ENCODE data around the gene MYO18B. TPM values are rescaled to one million over a fixed set of nuclear protein-coding genes. Genes with fewer than 3 reads are reported as not detected.

Gene MYO18B
- total and polyA plus RNA-seq, 7 donors, result 79.3 to 434 (median 273) TPM

- ATAC-seq (no peak), DNase-seq (no peak)
- no peak for TF ChIP-seq CTCF (IDR thresholded peaks at IDR 0.05)
- H3K27me3 ChIP-seq (ENCODE audit: insufficient read depth in 3 of 3, low read length in 2 of 3), result no peaks in the 10 kb centered on the region
- no peaks in the 10 kb centered on the region for H3K9me3 ChIP-seq
- 87 to 91% (median 88%) methylated on average over 7 of the region's 7 CpGs for WGBS, 3 donors
- no peak overlapping the region for H3K27ac ChIP-seq
- intact Hi-C loops (cut with DNase I), result no loop called here
- peaks cover 5 to 96% of the 10 kb centered on the region in 2 donors for H3K36me3 ChIP-seq (ENCODE audit: insufficient read depth in 1 of 2, low read depth in 1 of 2)
- H3K4me1 ChIP-seq, result no peaks in the 10 kb centered on the region
- H3K4me3 ChIP-seq, result no peak overlapping the region
Observed at GRCh38 chr22:25816522-25817059, 74.6 kb downstream of the MYO18B start.

- Histone ChIP-seq H3K36me3 (ENCODE audit: insufficient read depth in 1 of 2, low read depth in 1 of 2) (peaks cover 5 to 96% of the 10 kb centered on the region in 2 donors), H3K27me3 (ENCODE audit: insufficient read depth in 3 of 3, low read length in 2 of 3) (no peaks in the 10 kb centered on the region), H3K9me3 (no peaks in the 10 kb centered on the region), H3K4me1 (no peaks in the 10 kb centered on the region), H3K27ac (no peak overlapping the region), H3K4me3 (no peak overlapping the region)
- WGBS, 3 donors, result 81 to 85% (median 83%) methylated on average over 5 of the region's 5 CpGs
- no peak for DNase-seq
- no peak for ATAC-seq
- intact Hi-C loops (cut with DNase I), result no loop called here
- no peak for TF ChIP-seq CTCF (IDR thresholded peaks at IDR 0.05)
Observed at GRCh38 chr22:25817092-25817943, 75.3 kb downstream of the MYO18B start.

- ATAC-seq (peak in 1 of 4 donors; percentile 13), DNase-seq (no peak)
- no peak for TF ChIP-seq CTCF (IDR thresholded peaks at IDR 0.05)
- Histone ChIP-seq H3K36me3 (ENCODE audit: insufficient read depth in 1 of 2, low read depth in 1 of 2) (peaks cover 5 to 98% of the 10 kb centered on the region in 2 donors), H3K9me3 (no peaks in the 10 kb centered on the region), H3K4me3 (no peak overlapping the region), H3K4me1 (no peaks in the 10 kb centered on the region), H3K27ac (no peak overlapping the region), H3K27me3 (ENCODE audit: insufficient read depth in 3 of 3, low read length in 2 of 3) (no peaks in the 10 kb centered on the region)
- intact Hi-C loops (cut with DNase I), result no loop called here
- 73 to 83% (median 79%) methylated on average over 4 of the region's 4 CpGs for WGBS, 3 donors
Observed at GRCh38 chr22:25818541-25818940, 76.6 kb downstream of the MYO18B start.

GRCh38 chr22:25822344-25822743 lies 80.4 kb downstream of the MYO18B start:
- Histone ChIP-seq H3K27ac (no peak overlapping the region), H3K9me3 (no peaks in the 10 kb centered on the region), H3K36me3 (ENCODE audit: insufficient read depth in 1 of 2, low read depth in 1 of 2) (peaks cover 8 to 99% of the 10 kb centered on the region in 2 donors), H3K4me1 (no peaks in the 10 kb centered on the region), H3K27me3 (ENCODE audit: insufficient read depth in 3 of 3, low read length in 2 of 3) (no peaks in the 10 kb centered on the region), H3K4me3 (no peak overlapping the region)
- intact Hi-C loops (cut with DNase I), result no loop called here
- no peak for ATAC-seq
- 94% methylated on average over 6 of the region's 6 CpGs for WGBS, 3 donors
- TF ChIP-seq CTCF (IDR thresholded peaks at IDR 0.05), result no peak
- DNase-seq, result no peak

All from psoas muscle (tissue), 8 donors.